ENCODE data around the gene FRAT2.

The FRAT2 gene

GRCh38 chr10:97323501-97323900 lies 11.0 kb downstream of the FRAT2 start:
- no peak for DNase-seq

- no peak for DNase-seq
Observed at GRCh38 chr10:97321804-97322190, 12.7 kb downstream of the FRAT2 start.

GRCh38 chr10:97321032-97321803 lies 13.3 kb downstream of the FRAT2 start:
- DNase-seq, result peak; percentile 44

- peak; percentile 29 for DNase-seq
Observed at GRCh38 chr10:97320480-97321031, 14.0 kb downstream of the FRAT2 start.

- DNase-seq, result peak; percentile 54
Observed at GRCh38 chr10:97319671-97320479, 14.7 kb downstream of the FRAT2 start.

GRCh38 chr10:97318772-97319651 lies 15.5 kb downstream of the FRAT2 start, which contains the start of gene FRAT1:
Gene FRAT1 (plus strand): TSS chr10:97319271. CDS start chr10:97319454, 183 bp downstream.
- DNase-seq, result peak; percentile 93

GRCh38 chr10:97314671-97315070 lies 19.9 kb downstream of the FRAT2 start:
- no peak for DNase-seq

GRCh38 chr10:97312897-97313296 lies 21.6 kb downstream of the FRAT2 start:
- DNase-seq, result no peak

GRCh38 chr10:97311111-97311626 lies 23.4 kb downstream of the FRAT2 start:
- DNase-seq, result no peak

- DNase-seq, result no peak
Observed at GRCh38 chr10:97307866-97308780, 26.4 kb downstream of the FRAT2 start.

- DNase-seq, result no peak
Observed at GRCh38 chr10:97307441-97307840, 27.1 kb downstream of the FRAT2 start.

- no peak for DNase-seq
Observed at GRCh38 chr10:97302088-97302791, 32.3 kb downstream of the FRAT2 start.

- DNase-seq, result no peak
Observed at GRCh38 chr10:97300980-97301379, 33.5 kb downstream of the FRAT2 start.

GRCh38 chr10:97298223-97298571 lies 36.3 kb downstream of the FRAT2 start:
- DNase-seq, result no peak

- DNase-seq, result no peak
Observed at GRCh38 chr10:97297556-97298222, 36.8 kb downstream of the FRAT2 start.

- DNase-seq, result no peak
Observed at GRCh38 chr10:97292862-97293198, 41.7 kb downstream of the FRAT2 start.

- peak; percentile 98 for DNase-seq
Observed at GRCh38 chr10:97292097-97292861, 42.2 kb downstream of the FRAT2 start, which contains the start of gene ARHGAP19. Gene ARHGAP19 (minus strand): TSS chr10:97292637. CDS start chr10:97292627, 10 bp downstream.

- no peak for DNase-seq
Observed at GRCh38 chr10:97291357-97292096, 43.0 kb downstream of the FRAT2 start.

All from femur (tissue), 1 donor.